HG02885 (cell line): ENCODE data around the gene CYTH2.
A peak's percentile ranks its signal among the peaks of the same experiment; 100 is the strongest.

Experiments
- ATAC-seq: cut with Tn5 transposase; IDR thresholded peaks from one replicate; pipeline ENCODE4 v1.9.1; 2021; ENCODE audit warnings: mild to moderate bottlenecking; ENCODE audit not compliant: unreplicated experiment, poor library complexity

Gene CYTH2

GRCh38 chr19:48452289-48453190 is 16.6 kb upstream of the CYTH2 start:
- no peak for ATAC-seq

- ATAC-seq: no peak
These were observed 14.9 kb upstream of the CYTH2 start for GRCh38 chr19:48454150-48454730.

DNA sequence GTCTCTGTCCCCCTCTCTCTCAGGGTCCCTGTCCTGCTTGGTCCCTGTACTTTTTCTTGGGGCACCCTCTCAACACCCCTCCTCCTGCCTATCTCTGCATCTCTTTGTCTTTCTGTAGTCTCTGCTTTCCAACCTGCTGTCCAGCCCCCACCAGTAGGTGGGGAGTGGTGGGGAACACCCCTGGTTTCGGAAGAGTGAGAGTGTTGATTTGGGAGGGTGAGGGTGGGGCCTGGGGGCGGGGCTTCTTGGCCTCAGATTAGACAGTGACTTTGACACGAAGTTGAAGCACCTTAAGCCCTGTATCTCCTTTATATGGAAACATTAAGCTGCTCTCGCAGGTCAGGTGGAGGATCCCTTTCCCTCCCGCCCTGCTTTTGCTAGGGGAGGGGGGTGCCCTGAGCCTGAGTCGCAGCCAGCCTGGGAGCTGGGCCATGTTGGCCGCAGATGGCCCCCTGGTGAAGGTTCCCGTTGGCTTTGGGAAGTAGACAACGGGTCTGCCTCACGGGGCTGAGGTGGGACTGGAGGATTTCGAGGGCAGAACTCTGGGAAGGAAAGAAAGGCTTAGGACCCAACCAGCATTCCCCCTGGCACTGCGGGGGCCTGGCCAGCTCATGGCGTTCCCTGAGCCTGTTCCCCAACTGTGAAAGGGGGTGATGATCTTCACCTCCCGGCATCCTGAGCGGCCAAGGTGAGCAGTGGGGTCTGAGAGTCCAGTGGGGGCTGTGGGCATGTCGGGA is 13.8 kb upstream of the CYTH2 start, which contains the start of gene KCNJ14:
TSS of gene KCNJ14 (plus strand) at position 404 of the 737 bp plus-strand sequence. CDS start 6,151 bp downstream, outside the sequence.
- no peak for ATAC-seq

DNA sequence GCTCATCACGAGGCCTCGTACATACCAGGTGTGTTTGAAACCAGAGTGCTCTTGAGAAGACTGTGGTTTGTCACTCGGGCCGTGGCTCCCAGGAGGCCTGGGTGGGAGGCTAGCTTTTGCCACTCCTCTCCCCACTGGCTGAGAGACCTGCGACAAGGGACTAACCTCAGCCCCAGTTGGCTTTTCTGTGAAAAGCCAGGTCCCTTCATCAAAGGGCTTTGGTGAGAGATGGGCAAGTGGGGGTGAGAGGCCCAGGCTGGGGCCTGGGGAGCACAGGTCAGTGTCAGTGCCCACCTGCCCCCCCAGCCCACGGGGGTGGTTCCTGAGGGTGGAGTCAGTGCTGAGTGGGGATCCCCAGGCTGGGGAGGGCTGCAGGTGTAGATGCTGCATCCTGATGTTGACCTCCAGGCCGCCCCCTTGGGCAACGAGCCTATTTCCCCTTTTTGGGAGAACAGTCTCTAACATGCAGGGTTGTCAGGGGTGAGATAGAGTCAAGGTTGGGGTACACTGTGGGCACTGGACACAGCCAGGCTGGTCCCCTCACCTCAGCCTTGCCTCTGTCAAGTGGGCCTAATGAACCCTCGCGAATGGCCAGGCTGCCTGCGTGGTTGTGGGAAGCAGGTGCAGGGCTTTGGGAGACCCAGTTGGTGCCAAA is 13.1 kb upstream of the CYTH2 start:
- ATAC-seq: no peak

DNA sequence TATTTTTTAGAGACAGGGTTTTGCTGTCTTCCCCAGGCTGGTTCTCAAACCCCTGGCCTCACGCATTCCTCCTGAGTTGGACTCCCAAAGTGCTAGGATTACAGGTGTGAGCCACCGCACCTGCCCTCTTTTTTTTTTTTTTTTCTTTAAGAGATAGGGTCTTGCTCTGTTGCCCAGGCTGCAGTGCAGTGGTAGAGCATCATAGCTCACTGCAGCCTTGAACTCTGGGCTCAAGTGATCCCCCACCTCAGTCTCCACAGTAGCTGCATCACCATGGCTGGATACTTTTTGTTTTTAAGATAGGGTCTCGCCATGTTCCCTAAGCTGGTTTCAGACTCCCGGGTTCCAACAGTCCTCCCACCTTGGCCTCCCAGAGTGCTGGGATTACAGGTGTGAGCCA is 12.3 kb upstream of the CYTH2 start:
- ATAC-seq: no peak

- ATAC-seq: no peak
These were observed 11.2 kb upstream of the CYTH2 start for GRCh38 chr19:48458016-48458415.

- no peak for ATAC-seq
These were observed 7.6 kb upstream of the CYTH2 start for GRCh38 chr19:48461651-48461981.

GRCh38 chr19:48461982-48462655 is 7.0 kb upstream of the CYTH2 start:
- no peak for ATAC-seq

DNA sequence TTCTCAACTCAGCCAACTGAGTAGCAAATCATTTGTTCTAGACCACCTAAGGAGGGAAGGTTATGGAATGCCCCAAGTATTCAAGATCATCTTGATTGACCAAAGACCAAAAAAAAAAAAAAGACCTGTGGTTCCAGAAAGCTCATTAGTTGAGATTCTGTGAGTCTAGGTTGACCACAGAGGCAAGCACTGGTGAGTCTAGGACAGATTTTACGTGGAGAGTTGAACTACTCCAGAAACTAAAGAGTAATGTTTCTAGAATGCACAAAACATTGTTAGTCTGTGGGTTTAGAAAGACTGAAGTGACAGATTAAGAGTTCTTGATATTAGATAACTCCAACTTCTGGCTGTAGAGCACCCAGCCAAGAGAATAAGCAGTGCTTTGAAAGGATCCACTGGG is 4.0 kb upstream of the CYTH2 start:
- no peak for ATAC-seq

- no peak for ATAC-seq
These were observed 2.4 kb upstream of the CYTH2 start for GRCh38 chr19:48466561-48467325.

DNA sequence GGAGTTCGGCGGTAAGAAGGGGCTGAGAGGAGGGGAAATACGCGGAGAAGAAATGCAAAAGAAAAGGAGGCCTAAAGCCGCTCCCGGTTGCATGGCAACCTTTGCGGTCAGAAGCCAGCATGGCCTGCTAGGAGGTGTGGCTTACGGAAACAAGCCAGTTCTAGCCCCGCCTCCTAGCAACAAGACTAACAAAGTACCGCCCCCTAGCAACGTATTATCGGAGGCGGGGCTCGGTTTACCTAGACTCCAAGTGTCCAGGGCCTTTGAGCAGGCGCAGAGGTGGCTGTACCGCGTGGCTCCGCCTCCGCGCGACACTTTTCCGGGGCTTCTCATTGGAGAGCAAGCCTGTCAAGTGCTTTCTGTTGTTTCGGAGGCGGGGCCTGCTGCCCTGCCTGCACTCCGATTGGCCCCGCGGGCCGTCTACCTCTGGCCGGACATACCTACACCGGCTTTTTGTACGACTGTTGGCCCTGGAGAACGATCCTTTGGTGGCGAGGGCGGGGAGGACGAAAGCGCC is 339 bp upstream of the CYTH2 start:
- ATAC-seq: peak; percentile 91

DNA sequence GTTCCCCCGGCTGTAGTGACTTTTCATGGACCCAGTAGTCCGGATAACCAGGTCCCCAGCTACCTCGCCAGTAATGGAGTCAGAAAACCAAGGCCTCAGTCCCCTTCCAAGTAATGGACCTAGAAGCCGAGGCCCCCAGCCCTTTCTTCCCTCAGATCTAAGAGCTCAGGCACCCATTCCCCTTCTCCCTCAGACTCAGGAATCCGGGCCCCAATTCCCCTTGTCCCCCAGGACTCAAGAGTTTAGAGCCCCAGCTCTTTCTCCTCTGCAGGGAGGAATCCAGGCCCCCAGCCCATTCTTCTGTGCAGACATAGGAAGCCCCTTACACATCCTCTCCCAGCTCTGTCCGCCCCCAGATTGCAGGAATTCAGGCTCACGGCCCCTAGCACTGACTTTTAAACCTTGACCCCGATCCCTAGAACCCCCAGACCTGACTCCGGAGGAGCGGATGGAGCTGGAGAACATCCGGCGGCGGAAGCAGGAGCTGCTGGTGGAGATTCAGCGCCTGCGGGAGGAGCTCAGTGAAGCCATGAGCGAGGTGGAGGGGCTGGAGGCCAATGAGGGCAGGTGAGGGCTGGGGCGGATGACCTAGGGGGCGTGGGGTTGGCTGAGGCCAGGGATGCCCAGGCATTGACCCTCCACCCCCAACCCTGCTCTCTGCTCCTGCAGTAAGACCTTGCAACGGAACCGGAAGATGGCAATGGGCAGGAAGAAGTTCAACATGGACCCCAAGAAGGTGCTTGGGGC is 938 bp downstream of the CYTH2 start:
- ATAC-seq: no peak

DNA sequence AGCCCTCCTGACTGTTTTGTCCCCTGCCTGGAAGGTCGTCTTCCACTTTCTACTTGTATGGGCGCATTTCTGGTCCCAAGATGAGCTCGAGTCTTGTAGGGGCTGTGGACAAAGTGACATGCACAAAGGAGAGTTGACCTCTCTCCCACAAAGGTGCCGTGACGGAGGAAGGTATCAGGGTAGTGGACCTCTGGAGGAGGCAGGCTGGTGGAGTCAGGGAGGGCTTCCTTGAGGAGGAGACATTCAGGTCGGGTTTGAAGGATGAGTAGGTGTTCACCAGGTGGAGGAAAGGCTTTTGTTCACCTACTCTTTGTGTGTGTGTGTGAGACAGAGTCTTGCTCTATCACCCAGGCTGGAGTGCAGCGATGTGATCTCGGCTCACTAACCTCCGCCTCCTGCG is 1.7 kb downstream of the CYTH2 start:
- ATAC-seq: no peak

- no peak for ATAC-seq
These were observed 2.7 kb downstream of the CYTH2 start for GRCh38 chr19:48471836-48472235.

DNA sequence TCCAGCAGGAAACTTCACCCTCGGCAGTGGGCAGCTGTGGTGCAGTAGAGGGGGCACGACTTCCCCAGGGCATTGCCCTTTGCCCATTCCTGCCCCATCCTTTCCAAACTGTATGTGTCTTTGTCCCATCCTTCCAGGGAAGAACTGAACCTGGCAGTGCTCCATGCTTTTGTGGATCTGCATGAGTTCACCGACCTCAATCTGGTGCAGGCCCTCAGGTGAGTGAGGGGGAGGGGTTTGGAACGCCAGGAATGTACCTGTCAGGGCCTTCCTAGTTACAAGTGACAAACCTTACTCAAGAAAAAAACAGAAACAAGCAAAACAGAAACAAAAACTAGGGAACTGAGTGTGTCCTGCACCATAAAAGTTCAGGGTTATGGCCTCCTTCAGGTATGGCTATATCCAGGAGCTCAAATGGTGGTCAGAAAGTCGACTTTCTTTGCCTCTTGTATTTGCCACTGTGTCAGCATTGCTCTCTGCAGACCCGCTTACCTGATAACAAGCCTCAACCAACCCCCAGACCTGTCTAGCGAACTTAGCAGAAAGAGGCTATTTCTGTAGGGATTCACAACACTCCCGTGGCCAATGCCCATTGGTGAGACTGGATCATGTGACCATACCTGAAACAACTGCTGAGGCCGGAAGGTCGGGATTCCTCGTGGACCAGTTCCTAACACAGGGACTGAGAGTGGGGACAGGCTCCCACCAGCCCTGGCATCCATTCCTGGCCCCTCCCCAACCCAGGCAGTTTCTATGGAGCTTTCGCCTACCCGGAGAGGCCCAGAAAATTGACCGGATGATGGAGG is 4.2 kb downstream of the CYTH2 start:
- ATAC-seq: no peak

GRCh38 chr19:48474084-48474592 is 5.0 kb downstream of the CYTH2 start:
- no peak for ATAC-seq

- no peak for ATAC-seq
These were observed 6.3 kb downstream of the CYTH2 start for GRCh38 chr19:48475369-48476068.
